Caco-2 (cell line): ENCODE measurements around the gene BGLAP. TPM values are rescaled to one million over a fixed set of nuclear protein-coding genes. Genes with fewer than 3 reads are reported as not detected.

Experiments used
- BruUV-seq: library from RNA; stranded (reverse); fragments of 400-500 nt; replicated peaks from 2 replicates; lab custom pipeline; 2021; lab: Mats Ljungman, UMichigan
- CTCF ChIA-PET: fragments of 300-600 bp; sonication (Branson Sonifier 250); formaldehyde crosslinking; loops from one replicate; lab custom pipeline; 2022; ENCODE audit warnings: antibody characterized with exemption; lab: Charles Lee
- POLR2A ChIA-PET: fragments of 300-600 bp; sonication (Branson Sonifier 250); formaldehyde crosslinking; loops from one replicate; lab custom pipeline; 2022; ENCODE audit warnings: antibody characterized with exemption; lab: Charles Lee
- DNase-seq, 2 experiments: peaks; one replicate each; pipeline versions ENCODE4 v3.0.0 to v3.0.0-alpha.2; 2020 to 2022
- H3K27me3 ChIP-seq: replicated peaks from 2 replicates; pipeline ENCODE4 v1.6.0; 2011; ENCODE audit warnings: low read length; ENCODE audit not compliant: control insufficient read depth, insufficient read depth
- H3K36me3 ChIP-seq: 2 replicates; pipeline ENCODE4 v1.5.1; 2011; ENCODE audit warnings: low read length; ENCODE audit not compliant: control insufficient read depth, insufficient read depth
- H3K4me1 ChIP-seq: fragments of 250-450 bp; sonication (Bioruptor Pico); 2 replicates; pipeline ENCODE4 v1.5.1; 2020; ENCODE audit warnings: mild to moderate bottlenecking
- H3K4me3 ChIP-seq: 2 replicates; pipeline ENCODE4 v1.5.1; 2011; ENCODE audit warnings: low read depth, mild to moderate bottlenecking, control low read depth, low read length
- H3K9me3 ChIP-seq: fragments of 250-450 bp; sonication (Bioruptor Pico); 2 replicates; pipeline ENCODE4 v1.5.1; 2020; ENCODE audit warnings: mild to moderate bottlenecking, moderate library complexity
- H3K27ac Mint-ChIP-seq: one replicate; pipeline ENCODE4 v1.8.0; 2022; ENCODE audit warnings: mixed read lengths; ENCODE audit not compliant: unreplicated experiment
- H3K27me3 Mint-ChIP-seq: one replicate; pipeline ENCODE4 v1.8.0; 2022; ENCODE audit warnings: mixed read lengths; ENCODE audit not compliant: insufficient read depth, unreplicated experiment
- H3K36me3 Mint-ChIP-seq: one replicate; pipeline ENCODE4 v1.8.0; 2022; ENCODE audit warnings: mild to moderate bottlenecking, mixed read lengths; ENCODE audit not compliant: insufficient read depth, unreplicated experiment
- H3K4me1 Mint-ChIP-seq: one replicate; pipeline ENCODE4 v1.8.0; 2022; ENCODE audit warnings: low read depth, mixed read lengths; ENCODE audit not compliant: unreplicated experiment
- H3K4me3 Mint-ChIP-seq: one replicate; pipeline ENCODE4 v1.8.0; 2022; ENCODE audit warnings: mild to moderate bottlenecking, moderate library complexity, mixed read lengths; ENCODE audit not compliant: unreplicated experiment
- H3K9me3 Mint-ChIP-seq: one replicate; pipeline ENCODE4 v1.8.0; 2022; ENCODE audit warnings: mixed read lengths; ENCODE audit not compliant: unreplicated experiment
- intact Hi-C: fragments of 100-400 bp; cut with micrococcal nuclease; formaldehyde crosslinking; loops from one replicate; pipeline ENCODE4 v1.10.0; 2022; ENCODE audit not compliant: unreplicated experiment
- total RNA-seq: library from RNA; stranded (reverse); gene quantifications from 2 replicates; pipeline ENCODE4 v1.2.3, GENCODE V29; 2022
- TF ChIP-seq, protein P1 (sequence below), 2 experiments: fragments of 200-600 bp in 1 of 2; IDR thresholded peaks; 1 replicate in 1 of 2; 2 replicates in 1 of 2; pipeline versions ENCODE4 v1.5.1 to v1.8.0; 2011 to 2022; ENCODE audit warnings: antibody characterized with exemption in 1 of 2, control low read depth in 1 of 2, inconsistent platforms in 1 of 2, low read depth in 1 of 2, low read length in 1 of 2, mild to moderate bottlenecking in 1 of 2, moderate library complexity in 1 of 2; ENCODE audit not compliant: insufficient read depth in 1 of 2, severe bottlenecking in 1 of 2, unreplicated experiment in 1 of 2

The BGLAP gene
- total RNA-seq, 1 experiment from 2014 or later, result 2.0 TPM

GRCh38 chr1:156204686-156205085 lies 37.3 kb upstream of the BGLAP start:
- no peak for DNase-seq
- BruUV-seq, result no TSS peak
- TF ChIP-seq, protein P1, sequence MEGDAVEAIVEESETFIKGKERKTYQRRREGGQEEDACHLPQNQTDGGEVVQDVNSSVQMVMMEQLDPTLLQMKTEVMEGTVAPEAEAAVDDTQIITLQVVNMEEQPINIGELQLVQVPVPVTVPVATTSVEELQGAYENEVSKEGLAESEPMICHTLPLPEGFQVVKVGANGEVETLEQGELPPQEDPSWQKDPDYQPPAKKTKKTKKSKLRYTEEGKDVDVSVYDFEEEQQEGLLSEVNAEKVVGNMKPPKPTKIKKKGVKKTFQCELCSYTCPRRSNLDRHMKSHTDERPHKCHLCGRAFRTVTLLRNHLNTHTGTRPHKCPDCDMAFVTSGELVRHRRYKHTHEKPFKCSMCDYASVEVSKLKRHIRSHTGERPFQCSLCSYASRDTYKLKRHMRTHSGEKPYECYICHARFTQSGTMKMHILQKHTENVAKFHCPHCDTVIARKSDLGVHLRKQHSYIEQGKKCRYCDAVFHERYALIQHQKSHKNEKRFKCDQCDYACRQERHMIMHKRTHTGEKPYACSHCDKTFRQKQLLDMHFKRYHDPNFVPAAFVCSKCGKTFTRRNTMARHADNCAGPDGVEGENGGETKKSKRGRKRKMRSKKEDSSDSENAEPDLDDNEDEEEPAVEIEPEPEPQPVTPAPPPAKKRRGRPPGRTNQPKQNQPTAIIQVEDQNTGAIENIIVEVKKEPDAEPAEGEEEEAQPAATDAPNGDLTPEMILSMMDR (IDR thresholded peaks at IDR 0.05; ENCODE audit: insufficient read depth in 1 of 2, low read depth in 1 of 2, low read length in 1 of 2, severe bottlenecking in 1 of 2, unreplicated experiment in 1 of 2), result no peak
- Mint-ChIP-seq H3K4me1 (peaks cover 8% of the 10 kb centered on the region), H3K9me3 (no peaks in the 10 kb centered on the region), H3K4me3 (no peak overlapping the region), H3K27me3 (no peaks in the 10 kb centered on the region), H3K36me3 (peaks cover 49% of the 10 kb centered on the region), H3K27ac (no peak overlapping the region)
- Histone ChIP-seq H3K4me3 (no peak overlapping the region), H3K9me3 (no peaks in the 10 kb centered on the region), H3K36me3 (peaks cover 2% of the 10 kb centered on the region), H3K27me3 (no peaks in the 10 kb centered on the region), H3K4me1 (0 out of 2 replicates have a peak, but pooled peaks cover 5% of the 10 kb centered on the region)
- intact Hi-C loops, result no loop called here
- ChIA-PET CTCF (no interaction called here), POLR2A (no interaction called here)

GRCh38 chr1:156211243-156211642 lies 30.7 kb upstream of the BGLAP start:
- no peak for DNase-seq
- ChIA-PET POLR2A (interaction anchor here (1.5 kb wide), 1 partner anchor 17 kb away, joined by 5 read pairs; the partner anchor contains the start of gene SLC25A44), CTCF (no interaction called here)
- Mint-ChIP-seq H3K4me1 (peaks cover 23% of the 10 kb centered on the region), H3K27me3 (no peaks in the 10 kb centered on the region), H3K36me3 (peaks cover 52% of the 10 kb centered on the region), H3K27ac (no peak overlapping the region), H3K9me3 (no peaks in the 10 kb centered on the region), H3K4me3 (no peak overlapping the region)
- H3K27me3 ChIP-seq, result no peaks in the 10 kb centered on the region
- no peak overlapping the region for H3K4me3 ChIP-seq
- TF ChIP-seq, protein P1 (IDR thresholded peaks at IDR 0.05; ENCODE audit: insufficient read depth in 1 of 2, low read depth in 1 of 2, low read length in 1 of 2, severe bottlenecking in 1 of 2, unreplicated experiment in 1 of 2), result no peak
- no peaks in the 10 kb centered on the region for H3K9me3 ChIP-seq
- peaks cover 1% of the 10 kb centered on the region for H3K36me3 ChIP-seq
- peaks cover 12% of the 10 kb centered on the region for H3K4me1 ChIP-seq
- BruUV-seq, result no TSS peak
- intact Hi-C loops, result loop anchor here (5.0 kb wide), 1 partner anchor 64 kb away; no protein-coding TSS in a partner anchor

DNA sequence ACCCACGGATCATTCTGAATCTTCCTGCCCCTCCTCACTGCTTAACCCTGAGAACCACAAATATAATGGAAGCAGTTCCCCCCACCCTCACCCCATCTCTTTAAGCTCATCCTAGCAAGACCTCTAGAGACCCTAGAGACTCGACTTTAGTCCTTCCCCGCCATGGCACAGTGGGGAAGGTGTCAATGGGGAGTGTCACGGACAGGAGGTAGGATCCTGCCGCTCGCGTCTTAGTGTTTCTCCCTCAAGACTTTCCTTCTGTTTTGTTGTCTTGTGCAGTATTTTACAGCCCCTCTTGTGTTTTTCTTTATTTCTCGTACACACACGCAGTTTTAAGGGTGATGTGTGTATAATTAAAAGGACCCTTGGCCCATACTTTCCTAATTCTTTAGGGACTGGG lies 29.9 kb upstream of the BGLAP start:
- TF ChIP-seq, protein P1 (IDR thresholded peaks at IDR 0.05; ENCODE audit: insufficient read depth in 1 of 2, low read depth in 1 of 2, low read length in 1 of 2, severe bottlenecking in 1 of 2, unreplicated experiment in 1 of 2), result no peak
- peaks cover 1% of the 10 kb centered on the region for H3K36me3 ChIP-seq
- H3K4me3 Mint-ChIP-seq, result peak overlapping the region; percentile 96
- CTCF ChIA-PET, result interaction anchor here (1.0 to 2.5 kb wide), 4 partner anchors 13 to 70 kb away, joined by 3 to 37 read pairs (median 12); no protein-coding TSS in a partner anchor
- H3K27me3 Mint-ChIP-seq, result no peaks in the 10 kb centered on the region
- DNase-seq, result no peak
- peaks cover 12% of the 10 kb centered on the region for H3K4me1 ChIP-seq
- no peaks in the 10 kb centered on the region for H3K9me3 Mint-ChIP-seq
- peaks cover 51% of the 10 kb centered on the region for H3K36me3 Mint-ChIP-seq
- BruUV-seq, result no TSS peak
- H3K4me1 Mint-ChIP-seq, result peaks cover 23% of the 10 kb centered on the region
- peak overlapping the region; percentile 98 for H3K27ac Mint-ChIP-seq
- H3K9me3 ChIP-seq, result no peaks in the 10 kb centered on the region
- POLR2A ChIA-PET, result interaction anchor here (0.7 to 2.4 kb wide), 9 partner anchors 12 to 125 kb away, joined by 3 to 26 read pairs (median 5); partner anchors contain the start of genes SLC25A44, SMG5 and TMEM79
- intact Hi-C loops, result loop anchor here (2.0 to 5.0 kb wide), 3 partner anchors 19 to 65 kb away; no protein-coding TSS in a partner anchor
- H3K27me3 ChIP-seq, result no peaks in the 10 kb centered on the region
- H3K4me3 ChIP-seq, result no peak overlapping the region; the same call in 1 of the 2 replicates
